ENCODE results near the gene HSPG2.

The HSPG2 gene

GRCh38 chr1:21814981-21815582 lies 122.0 kb downstream of the HSPG2 start:
- TF ChIP-seq CTCF (IDR thresholded peaks at IDR 0.05; ENCODE audit: insufficient read depth, low read length, missing control alignments) = no peak
- CTCF ChIA-PET = no interaction called here
- POLR2A ChIA-PET = no interaction called here
- no peak for DNase-seq (ENCODE audit: low read depth, low spot score)
- no peak overlapping the region for H3K4me3 ChIP-seq (ENCODE audit: low read depth, low read length)

GRCh38 chr1:21814241-21814918 lies 122.7 kb downstream of the HSPG2 start:
- H3K4me3 ChIP-seq (ENCODE audit: low read depth, low read length) = peak overlapping the region; percentile 45
- POLR2A ChIA-PET = no interaction called here
- peak; percentile 49 for TF ChIP-seq CTCF (IDR thresholded peaks at IDR 0.05; ENCODE audit: insufficient read depth, low read length, missing control alignments)
- CTCF ChIA-PET = no interaction called here
- no peak for DNase-seq (ENCODE audit: low read depth, low spot score)

GRCh38 chr1:21813542-21813941 lies 123.6 kb downstream of the HSPG2 start:
- CTCF ChIA-PET = interaction anchor here (1.2 kb wide), 1 partner anchor 150 kb away, joined by 3 read pairs; no protein-coding TSS in a partner anchor
- DNase-seq (ENCODE audit: low read depth, low spot score) = no peak
- H3K4me3 ChIP-seq (ENCODE audit: low read depth, low read length) = no peak overlapping the region
- no peak for TF ChIP-seq CTCF (IDR thresholded peaks at IDR 0.05; ENCODE audit: insufficient read depth, low read length, missing control alignments)
- POLR2A ChIA-PET = interaction anchor here (0.6 kb wide), 1 partner anchor 24 kb away, joined by 3 read pairs; no protein-coding TSS in a partner anchor

- POLR2A ChIA-PET = no interaction called here
- H3K4me3 ChIP-seq (ENCODE audit: low read depth, low read length) = no peak within 1 kb of the TSS
- DNase-seq (ENCODE audit: low read depth, low spot score) = no peak
- CTCF ChIA-PET = no interaction called here
- no peak for TF ChIP-seq CTCF (IDR thresholded peaks at IDR 0.05; ENCODE audit: insufficient read depth, low read length, missing control alignments)
These were observed 125.2 kb downstream of the HSPG2 start, which contains the start of gene LDLRAD2 for GRCh38 chr1:21811875-21812305. TSS of gene LDLRAD2 (plus strand) at chr1:21812265. CDS start at chr1:21812452, 187 bp downstream.

- TF ChIP-seq CTCF (IDR thresholded peaks at IDR 0.05; ENCODE audit: insufficient read depth, low read length, missing control alignments) = no peak
- POLR2A ChIA-PET = interaction anchor here (0.7 kb wide), 1 partner anchor 23 kb away, joined by 4 read pairs; no protein-coding TSS in a partner anchor
- no peak overlapping the region for H3K4me3 ChIP-seq (ENCODE audit: low read depth, low read length)
- CTCF ChIA-PET = no interaction called here
- DNase-seq (ENCODE audit: low read depth, low spot score) = no peak
These were observed 132.6 kb downstream of the HSPG2 start for GRCh38 chr1:21804536-21804935.

GRCh38 chr1:21801100-21801499 lies 136.0 kb downstream of the HSPG2 start:
- CTCF ChIA-PET = interaction anchor here (1.7 kb wide), 1 partner anchor 14 kb away, joined by 4 read pairs; no protein-coding TSS in a partner anchor
- POLR2A ChIA-PET = no interaction called here
- no peak for TF ChIP-seq CTCF (IDR thresholded peaks at IDR 0.05; ENCODE audit: insufficient read depth, low read length, missing control alignments)
- DNase-seq (ENCODE audit: low read depth, low spot score) = no peak
- no peak overlapping the region for H3K4me3 ChIP-seq (ENCODE audit: low read depth, low read length)
